Cardiac fibroblast (primary cell): ENCODE data around the gene TMEM205.
"Not testable (repeated sequence)": the region's sequence is repeated elsewhere in the genome, so short reads cannot be mapped to it uniquely, and the experiment has no call there.

Source experiments
- DNase-seq, 2 donors: peaks; one replicate each; pipeline versions ENCODE4 v3.0.0 to v3.0.0-alpha.2; 2010; ENCODE audit warnings: low read depth in 2 of 2
- H3K4me3 ChIP-seq, 2 donors: replicated peaks in 1 of 2; 1 replicate in 1 of 2; 2 replicates in 1 of 2; pipeline ENCODE4 v1.5.1; 2011; ENCODE audit warnings: low read depth in 2 of 2, low read length in 2 of 2, mild to moderate bottlenecking in 2 of 2, moderate library complexity in 1 of 2
- TF ChIP-seq, protein P1 (sequence below): IDR thresholded peaks from one replicate; pipeline ENCODE4 v1.5.1; 2011; ENCODE audit warnings: low read depth, mild to moderate bottlenecking, low read length, inconsistent platforms

Gene TMEM205

DNA sequence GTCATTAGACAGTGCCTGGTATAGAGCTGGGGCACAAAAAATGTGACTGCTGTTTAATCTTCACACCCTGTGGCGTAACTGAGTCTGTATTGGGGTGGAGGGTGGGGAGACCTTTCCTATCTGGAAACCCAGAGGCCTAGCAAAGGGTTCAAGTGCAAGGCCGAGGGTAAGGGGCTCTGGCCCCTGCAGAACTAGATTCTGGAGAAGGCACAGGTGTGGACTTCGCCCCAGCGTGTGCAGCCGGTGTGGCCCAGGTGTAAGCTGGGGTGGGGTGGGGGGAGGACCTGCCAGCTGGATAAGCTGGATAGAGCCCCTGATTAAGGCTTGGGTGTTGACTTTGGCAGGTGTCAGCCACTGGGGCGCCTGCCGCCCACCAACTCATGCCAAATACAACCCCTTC lies 7.9 kb downstream of the TMEM205 start:
- no peak for DNase-seq
- H3K4me3 ChIP-seq: no peak overlapping the region
- TF ChIP-seq, protein P1, sequence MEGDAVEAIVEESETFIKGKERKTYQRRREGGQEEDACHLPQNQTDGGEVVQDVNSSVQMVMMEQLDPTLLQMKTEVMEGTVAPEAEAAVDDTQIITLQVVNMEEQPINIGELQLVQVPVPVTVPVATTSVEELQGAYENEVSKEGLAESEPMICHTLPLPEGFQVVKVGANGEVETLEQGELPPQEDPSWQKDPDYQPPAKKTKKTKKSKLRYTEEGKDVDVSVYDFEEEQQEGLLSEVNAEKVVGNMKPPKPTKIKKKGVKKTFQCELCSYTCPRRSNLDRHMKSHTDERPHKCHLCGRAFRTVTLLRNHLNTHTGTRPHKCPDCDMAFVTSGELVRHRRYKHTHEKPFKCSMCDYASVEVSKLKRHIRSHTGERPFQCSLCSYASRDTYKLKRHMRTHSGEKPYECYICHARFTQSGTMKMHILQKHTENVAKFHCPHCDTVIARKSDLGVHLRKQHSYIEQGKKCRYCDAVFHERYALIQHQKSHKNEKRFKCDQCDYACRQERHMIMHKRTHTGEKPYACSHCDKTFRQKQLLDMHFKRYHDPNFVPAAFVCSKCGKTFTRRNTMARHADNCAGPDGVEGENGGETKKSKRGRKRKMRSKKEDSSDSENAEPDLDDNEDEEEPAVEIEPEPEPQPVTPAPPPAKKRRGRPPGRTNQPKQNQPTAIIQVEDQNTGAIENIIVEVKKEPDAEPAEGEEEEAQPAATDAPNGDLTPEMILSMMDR: no peak

- DNase-seq: no peak
- H3K4me3 ChIP-seq: no peak overlapping the region
- TF ChIP-seq, protein P1: no peak
Observed at GRCh38 chr19:11337080-11337479, 9.0 kb downstream of the TMEM205 start.

DNA sequence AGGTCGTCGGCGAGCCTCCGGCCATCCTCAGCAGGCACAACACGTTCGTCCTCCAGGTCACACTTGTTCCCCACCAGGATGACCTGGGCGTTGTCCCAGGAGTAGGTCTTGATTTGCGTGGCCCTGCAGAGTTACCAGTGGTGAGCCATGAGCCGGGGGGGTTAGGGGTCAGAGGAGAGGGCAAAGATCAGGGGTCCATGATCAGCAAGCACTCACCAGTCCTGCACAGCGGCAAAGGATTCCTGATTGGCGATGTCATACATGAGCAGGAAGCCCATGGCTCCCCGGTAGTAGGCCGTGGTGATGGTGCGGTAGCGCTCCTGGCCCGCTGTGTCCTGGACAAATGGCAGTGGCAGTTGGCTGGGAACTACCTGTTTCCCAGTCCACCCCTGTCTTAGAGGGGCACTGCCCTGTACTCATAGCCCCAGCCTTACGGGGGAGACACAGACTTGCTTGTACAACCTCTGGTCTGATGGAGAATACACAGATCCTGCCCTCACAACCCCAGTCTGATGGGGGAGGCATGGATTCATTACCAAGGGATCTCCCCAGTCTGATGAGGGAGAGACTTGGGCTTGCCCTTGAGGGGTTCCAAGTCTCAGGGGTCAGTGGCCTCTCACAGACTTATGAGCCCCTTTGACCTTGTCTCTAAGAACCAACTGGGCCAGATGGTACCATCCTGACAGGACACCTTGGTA lies 10.5 kb downstream of the TMEM205 start:
- TF ChIP-seq, protein P1: no peak
- no peak for DNase-seq
- H3K4me3 ChIP-seq: no peak overlapping the region

DNA sequence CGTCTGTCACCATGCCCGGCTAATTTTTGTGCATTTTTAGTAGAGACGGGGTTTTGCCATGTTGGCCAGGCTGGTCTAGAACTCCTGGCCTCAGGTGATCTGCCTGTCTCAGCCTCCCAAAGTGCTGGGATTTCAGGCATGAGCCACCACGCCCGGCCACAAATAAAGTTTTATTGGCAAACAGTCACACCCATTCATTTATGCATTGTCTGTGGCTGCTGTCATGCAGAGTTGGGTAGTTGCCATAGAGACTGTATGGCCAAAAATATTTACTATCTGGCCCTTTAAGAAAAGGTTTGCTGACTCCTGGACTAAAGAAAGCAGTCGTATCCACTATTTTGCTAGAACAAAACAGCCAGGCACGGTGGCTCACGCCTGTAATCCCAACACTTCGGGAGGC lies 12.2 kb downstream of the TMEM205 start:
- DNase-seq: peak in 1 of 2 donors; percentile 50
- H3K4me3 ChIP-seq: not testable (repeated sequence)

- no peak for DNase-seq
- TF ChIP-seq, protein P1: no peak
- no peak overlapping the region for H3K4me3 ChIP-seq
Observed at GRCh38 chr19:11332822-11333221, 13.2 kb downstream of the TMEM205 start.

DNA sequence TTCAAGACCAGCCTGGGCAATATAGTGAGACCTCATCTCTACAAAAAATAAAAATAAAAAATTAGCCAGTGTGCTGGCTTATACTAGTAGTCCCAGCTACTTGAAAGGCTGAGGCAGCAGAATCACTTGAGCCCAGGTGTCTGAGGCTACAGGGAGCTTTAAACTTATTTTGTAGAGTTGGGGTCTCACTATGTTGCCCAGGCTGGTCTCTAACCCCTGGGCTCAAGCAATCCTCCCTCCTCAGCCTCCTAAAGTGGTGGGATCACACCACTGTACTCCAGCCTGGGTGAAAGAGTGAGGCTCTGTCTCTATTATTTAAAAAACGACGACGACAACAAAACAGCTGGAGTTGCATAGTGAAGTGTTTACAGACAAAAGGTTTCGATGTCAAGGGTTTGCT lies 14.6 kb downstream of the TMEM205 start:
- TF ChIP-seq, protein P1: no peak
- no peak for DNase-seq
- no peak overlapping the region for H3K4me3 ChIP-seq

DNA sequence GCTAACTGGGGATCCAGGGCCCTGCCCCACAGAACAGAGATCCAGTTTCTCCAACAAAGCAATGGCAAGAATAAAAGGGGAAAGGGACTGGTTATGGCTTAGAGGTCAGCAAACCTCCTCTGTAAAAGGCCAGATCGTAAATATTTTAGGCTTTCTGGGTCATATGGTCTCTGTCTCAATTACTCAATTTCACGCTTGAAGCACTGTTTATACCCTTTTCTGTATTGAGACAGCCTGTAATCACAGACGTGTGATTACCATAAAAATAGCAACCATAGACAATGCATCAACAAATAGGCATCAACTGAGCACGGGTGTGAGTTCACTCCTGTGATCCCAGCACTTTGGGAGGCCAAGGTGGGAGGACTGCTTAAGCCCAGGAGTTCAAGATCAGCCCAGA lies 15.9 kb downstream of the TMEM205 start:
- TF ChIP-seq, protein P1: no peak
- no peak overlapping the region for H3K4me3 ChIP-seq
- no peak for DNase-seq
